GDM1 (cell line): ENCODE results near the gene GJD4.

Experiments used
- DNase-seq: peaks from one replicate; lab custom pipeline; 2025; lab: John Stamatoyannopoulos, UW

Gene GJD4

DNA sequence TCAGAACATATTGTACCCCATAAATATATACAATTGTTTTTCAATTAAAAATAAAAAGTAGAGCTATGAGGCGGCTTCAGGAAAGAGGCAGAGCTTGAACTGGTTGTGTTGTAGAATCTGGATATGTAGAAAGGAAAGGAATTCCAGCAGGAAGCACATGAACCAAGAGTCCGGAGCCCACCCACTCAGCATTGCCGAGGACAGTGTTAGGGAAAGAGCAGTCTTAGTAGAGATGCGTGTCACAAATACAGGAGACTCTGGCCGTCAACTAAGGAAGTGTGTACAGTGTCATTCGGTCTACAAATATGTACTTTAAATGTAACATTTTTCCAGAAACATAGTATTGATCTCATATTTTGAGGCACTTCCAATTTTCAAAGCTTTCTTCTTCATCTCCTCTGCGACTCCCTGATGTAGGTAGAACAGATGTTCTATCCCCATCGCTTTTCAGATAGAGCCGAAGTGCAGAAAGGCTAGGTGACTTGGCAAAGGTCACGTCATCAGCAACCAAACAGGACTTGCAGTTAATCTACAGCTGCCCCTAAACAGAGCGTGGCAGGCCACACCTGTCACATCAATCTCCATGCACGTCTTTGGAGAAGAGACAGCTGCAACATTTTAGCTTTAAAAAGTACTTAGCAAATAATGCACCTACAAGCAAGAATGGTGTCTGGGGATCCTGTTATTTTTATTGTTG is 25.3 kb upstream of the GJD4 start:
- no peak for DNase-seq

DNA sequence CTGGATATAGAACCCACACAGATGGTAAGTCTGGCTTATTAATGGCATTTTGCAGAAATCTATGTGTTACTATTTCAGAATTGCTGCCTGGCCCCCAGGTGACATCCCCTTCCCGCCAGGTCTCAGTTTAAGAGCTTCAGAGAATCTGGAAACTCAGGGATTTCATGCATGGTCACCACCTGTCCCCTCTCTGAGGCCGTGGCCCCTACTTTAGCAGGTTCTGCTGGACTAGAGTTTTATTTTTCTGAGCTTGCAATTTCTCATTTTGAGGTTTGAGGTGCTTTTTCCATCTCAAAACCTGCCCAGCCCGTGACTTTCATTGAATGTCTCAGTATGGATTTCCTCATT is 24.7 kb upstream of the GJD4 start:
- DNase-seq, result no peak

DNA sequence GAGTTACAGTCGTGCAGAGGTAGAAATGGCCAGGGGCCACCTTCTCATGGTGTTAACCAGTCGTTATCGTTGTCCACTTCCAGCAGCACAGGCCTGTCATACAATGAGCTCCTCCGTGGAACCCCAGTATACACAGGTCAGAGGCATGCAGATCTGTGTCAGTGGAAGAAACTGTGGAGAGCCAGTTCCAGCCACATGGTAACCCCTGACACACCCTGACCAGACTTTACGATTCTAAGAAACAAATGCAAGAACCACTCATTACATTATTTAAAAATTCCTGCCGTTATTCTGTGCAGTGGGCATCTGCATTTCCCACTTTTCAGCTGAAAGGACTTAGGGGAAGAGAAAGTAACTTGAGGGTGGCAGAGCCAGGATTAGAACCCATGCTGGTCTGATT is 23.5 kb upstream of the GJD4 start:
- no peak for DNase-seq

DNA sequence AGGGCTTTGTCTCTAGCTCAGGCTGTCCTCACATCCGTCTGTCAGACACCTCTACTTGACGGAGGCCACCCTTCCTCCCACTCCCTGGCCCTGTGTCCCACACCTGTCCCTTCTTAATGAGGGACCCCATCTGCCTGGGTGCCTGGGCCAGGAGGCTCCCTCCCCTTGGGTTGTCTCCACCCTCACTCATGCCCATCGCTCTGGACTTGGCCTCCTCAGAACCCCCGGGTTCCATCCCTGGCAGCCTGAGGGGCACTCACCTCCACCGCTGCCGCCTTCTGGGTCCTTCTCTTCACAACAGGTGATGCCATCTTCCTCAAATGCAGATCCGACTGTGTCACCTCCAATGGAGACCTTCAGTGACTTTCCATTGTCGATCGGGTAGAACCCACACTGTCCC is 20.2 kb upstream of the GJD4 start:
- DNase-seq, result no peak

DNA sequence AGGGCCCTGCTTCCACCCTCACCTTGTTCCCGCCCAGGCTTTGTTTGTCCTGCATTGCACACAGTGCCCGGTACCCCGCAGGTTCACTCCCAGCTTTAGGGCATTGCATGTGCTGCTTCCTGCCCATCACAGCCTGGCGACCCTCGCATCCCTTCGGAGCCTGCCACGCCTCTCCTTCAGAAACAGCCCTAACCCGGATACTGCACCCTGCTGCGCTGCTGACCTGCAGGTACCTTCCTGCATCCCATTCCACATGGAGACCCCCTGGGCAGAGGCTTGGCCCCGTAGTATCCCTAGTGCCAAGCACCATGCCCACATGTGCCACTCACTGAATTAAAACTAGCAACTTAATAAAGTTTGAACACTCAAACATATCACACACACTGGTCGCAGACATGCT is 19.8 kb upstream of the GJD4 start:
- no peak for DNase-seq

DNA sequence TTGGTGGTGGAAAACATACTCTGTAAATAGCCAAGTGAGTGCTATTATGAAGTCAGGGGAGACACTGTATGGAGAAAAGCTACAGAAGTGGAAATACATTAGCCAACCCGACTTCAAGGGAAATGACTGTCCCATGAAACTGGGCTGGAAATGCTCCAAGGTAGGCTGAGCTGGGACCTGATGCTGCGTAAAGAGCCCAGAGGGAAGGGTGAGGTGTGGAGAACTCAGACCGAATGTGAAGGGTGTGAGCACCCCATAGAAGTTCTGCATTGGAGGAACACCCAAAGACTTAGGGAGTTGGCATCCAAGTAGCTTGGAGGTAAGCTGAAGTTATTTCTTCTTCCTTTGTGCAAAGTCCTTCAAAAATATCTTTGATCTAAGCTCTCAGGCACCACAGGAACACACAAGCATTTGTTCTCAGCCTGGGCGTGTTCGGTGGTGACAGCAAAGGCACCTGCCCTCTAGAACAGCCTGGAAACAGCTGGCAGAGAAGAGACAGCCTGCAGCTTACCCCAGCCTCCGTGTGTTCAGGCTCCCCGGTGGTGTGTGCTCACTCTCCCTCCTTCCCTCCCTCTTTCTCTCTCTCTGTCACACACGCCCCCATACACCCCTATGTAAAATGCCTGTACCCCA is 19.1 kb upstream of the GJD4 start:
- DNase-seq, result no peak

DNA sequence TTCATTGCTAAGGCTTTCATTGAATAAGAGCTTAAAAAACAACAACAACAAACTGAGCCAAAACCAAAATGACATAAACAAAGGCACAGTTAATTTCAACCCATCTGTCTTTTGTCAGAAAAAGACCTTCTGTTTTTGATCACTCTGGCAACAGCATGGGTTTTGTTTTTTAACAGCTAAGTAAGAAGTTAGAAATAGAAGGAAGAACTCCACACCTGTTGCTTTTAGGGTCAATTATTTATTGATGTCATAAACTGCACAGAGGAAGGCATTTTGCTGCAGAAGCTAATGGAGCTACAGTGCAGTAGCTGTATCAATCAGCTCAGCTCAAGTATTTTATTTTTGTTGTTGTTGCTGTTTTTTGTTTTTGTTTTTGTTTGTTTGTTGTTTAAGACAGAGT is 16.3 kb upstream of the GJD4 start:
- DNase-seq, result no peak

DNA sequence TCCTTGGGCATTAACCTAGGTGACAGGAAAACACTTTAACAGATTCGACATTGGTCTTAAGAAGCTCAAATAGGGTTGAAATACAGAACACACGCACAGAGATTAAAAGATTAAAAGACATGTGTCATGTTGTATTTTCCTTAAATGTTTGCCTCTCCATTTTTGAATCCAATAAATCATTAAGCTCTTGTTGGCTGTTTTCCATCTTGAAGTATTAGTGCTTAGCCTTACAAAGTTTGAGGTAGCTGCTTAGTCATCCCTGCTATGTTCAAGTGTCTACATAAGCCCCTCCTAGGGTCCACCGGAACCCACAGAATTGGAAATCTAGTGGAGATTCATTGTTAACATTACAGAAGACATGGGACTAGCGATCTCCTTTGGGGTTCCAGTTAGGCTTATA is 12.7 kb upstream of the GJD4 start:
- DNase-seq, result no peak

DNA sequence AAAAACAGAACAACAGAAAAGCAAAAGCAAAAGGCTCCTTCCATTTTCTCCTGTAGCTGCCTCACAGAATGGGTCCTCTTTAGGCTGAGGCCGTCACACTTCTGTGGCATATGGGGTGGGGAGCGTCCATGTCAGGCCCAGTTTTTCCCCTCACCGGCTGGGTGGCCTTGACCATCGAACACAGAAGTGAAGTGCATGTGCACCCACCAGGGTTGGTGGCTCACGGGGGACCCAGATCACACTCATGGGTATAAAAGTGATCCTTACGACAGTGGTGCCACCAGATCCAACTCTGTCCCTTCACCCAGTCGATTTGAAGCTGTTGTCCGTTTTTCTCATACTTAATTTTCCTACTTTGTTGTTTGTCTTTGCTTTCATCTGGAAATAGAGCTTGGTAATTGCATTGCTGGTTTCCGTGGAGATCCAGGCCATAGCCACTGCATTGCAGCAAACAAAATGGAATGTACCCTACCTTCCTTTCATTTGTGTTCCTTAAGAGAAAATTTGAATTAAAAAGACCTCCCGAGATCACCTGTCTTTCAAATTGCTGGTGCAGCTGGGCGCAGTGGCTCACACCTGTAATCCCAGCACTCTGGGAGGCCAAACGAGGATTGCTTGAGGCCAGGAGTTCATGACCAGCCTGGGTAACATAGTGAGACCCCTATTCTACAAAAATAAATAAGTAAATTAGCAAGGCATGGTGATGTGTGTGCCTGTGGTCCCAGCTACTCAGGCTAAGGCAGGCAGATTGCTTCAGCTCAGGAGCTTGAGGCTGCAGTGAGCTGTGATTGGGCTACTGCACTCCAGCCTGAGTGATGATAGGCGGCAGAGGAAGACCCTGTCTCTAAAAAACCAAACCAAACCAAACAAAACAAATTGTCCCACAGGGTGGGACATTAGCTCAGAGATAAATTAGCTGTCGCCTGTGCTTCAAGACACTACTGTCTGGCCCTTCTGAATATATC is 10.7 kb upstream of the GJD4 start:
- DNase-seq, result no peak

DNA sequence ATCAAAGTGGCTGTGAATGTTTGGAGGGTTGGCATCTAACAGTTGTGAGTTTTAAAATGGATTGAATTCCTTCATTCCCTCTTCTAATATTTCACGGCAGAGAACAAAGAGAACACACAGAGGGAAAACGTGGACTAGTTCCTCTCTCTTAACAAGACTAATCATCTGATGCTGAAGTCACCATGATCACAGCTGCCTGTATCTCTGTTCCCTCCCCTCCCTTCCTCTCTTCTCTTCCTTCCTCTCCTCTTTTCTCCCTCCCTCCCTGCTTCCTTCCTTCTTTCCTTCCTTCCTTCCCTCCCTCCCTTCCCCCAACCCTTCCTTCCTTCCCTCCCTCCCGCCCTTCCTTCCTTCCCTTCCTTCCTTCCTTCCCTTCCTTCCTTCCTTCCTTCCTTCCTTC is 10.0 kb upstream of the GJD4 start:
- no peak for DNase-seq

DNA sequence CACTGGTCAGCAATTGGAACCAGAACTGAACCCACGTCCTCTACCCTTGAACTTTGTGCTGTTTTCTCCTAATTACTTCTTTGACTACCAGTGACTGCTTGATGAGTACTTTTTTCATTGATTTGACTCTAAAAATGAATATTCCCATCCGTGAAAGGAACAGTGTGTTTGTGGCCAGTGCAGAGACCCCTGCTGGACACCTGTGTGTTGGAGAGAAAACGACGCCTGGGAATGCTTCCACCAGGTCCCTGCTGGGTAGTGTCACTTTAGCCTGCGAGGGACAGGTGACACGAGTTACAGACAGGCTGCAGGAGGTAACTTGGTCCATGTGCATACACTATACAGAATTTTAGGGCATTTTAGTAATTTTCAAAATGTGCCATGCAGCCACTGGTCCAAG is 6.8 kb upstream of the GJD4 start:
- DNase-seq, result no peak

DNA sequence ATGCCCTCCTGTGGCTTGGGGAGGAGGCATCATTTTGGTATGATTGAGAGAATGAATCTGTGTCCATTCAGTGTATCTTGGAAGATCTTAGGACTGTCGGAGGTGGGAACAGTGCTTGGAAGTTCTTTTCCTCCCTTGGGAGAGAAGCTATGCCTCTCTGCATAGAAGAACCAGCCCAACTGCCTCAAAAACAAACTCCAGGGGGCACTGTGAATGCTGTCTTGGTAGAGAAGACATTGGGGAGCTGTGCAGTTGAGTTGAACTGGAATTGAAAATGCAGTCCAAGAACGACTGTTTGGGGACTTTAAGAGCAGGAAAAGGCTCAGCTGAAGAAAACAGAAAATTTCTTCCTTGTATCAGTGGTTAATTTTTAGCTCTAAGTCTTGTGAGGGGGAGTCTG is 4.9 kb upstream of the GJD4 start:
- DNase-seq, result no peak

DNA sequence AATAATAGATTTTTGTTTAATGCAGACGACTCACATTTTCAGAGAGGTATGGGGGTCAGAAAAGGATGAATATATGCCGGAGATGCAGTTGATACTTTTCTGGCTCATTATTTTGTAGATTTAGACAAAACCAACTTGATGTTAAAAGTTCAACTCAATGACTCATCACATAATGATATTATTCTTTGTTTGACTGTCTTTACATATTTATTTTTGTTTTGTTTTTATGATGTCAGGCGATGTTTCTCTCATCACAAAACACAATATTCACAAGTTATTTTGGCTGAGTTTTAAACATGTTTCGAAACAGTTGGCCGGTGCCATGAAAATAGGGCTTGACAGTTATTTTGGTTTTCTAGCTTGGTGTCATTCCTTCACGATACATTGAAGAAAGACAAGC is 1.3 kb downstream of the GJD4 start:
- DNase-seq, result no peak

DNA sequence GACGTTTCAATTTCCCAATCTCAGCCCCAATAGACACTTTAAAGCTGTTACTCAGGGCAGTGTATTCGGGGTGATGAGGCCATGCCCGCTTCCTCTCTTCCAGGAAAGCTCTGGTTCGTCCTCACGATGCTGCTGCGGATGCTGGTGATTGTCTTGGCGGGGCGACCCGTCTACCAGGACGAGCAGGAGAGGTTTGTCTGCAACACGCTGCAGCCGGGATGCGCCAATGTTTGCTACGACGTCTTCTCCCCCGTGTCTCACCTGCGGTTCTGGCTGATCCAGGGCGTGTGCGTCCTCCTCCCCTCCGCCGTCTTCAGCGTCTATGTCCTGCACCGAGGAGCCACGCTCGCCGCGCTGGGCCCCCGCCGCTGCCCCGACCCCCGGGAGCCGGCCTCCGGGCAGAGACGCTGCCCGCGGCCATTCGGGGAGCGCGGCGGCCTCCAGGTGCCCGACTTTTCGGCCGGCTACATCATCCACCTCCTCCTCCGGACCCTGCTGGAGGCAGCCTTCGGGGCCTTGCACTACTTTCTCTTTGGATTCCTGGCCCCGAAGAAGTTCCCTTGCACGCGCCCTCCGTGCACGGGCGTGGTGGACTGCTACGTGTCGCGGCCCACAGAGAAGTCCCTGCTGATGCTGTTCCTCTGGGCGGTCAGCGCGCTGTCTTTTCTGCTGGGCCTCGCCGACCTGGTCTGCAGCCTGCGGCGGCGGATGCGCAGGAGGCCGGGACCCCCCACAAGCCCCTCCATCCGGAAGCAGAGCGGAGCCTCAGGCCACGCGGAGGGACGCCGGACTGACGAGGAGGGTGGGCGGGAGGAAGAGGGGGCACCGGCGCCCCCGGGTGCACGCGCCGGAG is 2.6 kb downstream of the GJD4 start:
- DNase-seq, result no peak

DNA sequence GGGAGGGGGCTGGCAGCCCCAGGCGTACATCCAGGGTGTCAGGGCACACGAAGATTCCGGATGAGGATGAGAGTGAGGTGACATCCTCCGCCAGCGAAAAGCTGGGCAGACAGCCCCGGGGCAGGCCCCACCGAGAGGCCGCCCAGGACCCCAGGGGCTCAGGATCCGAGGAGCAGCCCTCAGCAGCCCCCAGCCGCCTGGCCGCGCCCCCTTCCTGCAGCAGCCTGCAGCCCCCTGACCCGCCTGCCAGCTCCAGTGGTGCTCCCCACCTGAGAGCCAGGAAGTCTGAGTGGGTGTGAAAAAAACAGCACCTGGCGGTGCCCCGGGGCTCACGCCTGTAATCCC is 3.2 kb downstream of the GJD4 start:
- DNase-seq, result no peak

DNA sequence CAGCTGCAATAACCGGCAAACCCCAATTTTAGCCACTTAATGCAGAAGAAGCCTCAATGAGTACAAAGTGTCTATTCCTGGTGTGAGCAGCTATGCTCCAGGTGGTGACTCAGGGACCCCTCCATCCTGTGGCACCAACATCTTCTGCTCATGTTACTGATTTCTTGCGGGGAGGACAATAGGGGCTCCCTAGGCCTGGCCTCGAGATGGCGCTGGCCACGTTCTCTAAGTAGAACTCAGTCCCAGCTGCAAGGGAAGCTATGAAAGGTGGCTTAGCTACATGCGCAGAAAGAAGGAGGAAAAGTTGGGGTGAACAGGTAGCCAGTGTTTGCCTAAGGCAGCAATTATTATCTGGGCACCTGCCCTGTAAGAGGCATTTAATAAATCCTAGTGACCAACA is 6.6 kb downstream of the GJD4 start:
- DNase-seq, result no peak

DNA sequence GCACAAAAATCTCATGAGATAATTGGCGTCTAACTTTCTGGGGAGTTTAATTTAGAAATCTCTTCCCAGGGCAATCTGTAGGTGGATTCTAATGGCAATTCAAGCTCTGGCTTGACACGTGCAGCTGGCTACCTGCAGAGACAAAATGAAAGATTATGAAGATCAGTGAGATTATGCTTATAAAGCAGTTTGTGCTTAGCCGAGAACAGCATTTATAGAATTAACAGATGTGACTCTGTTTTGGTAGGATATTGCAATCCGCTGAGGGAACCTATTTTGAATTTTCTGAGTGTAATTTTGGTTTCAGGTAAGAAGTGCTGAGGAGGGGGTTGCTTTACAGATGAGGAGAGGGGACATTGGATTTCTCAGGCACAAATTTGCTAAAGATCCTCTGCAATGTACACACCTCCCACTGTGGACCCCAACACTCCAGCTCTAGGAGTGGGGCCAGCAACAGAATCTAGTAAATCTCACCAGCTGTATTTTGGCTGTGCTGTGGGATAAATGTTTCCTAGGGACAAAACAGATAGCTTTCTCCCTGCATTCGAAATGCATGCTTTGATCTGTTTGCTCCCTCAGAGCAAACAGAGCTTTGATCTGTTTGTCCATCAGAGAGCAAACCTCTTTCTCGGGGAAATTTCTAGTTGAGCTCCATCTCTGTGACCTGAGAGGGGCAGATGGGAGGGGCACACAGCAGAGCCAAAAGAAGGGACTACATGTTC is 7.4 kb downstream of the GJD4 start:
- no peak for DNase-seq

DNA sequence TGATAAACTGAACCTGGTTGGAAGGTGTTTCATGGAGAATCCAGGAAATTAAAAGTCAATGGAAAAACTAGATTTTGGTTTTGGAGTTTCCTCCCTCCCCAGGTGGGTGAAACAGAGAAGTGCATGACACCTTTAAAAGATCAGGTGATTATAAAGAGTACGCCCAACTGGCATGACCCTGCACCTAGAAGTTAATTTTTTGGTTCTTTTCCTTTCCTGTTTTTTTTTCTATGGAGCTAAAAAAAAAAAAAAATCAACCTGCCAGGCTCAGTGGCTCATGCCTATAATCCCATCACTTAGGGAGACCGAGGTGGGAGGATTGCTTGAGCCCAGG is 7.9 kb downstream of the GJD4 start:
- no peak for DNase-seq

DNA sequence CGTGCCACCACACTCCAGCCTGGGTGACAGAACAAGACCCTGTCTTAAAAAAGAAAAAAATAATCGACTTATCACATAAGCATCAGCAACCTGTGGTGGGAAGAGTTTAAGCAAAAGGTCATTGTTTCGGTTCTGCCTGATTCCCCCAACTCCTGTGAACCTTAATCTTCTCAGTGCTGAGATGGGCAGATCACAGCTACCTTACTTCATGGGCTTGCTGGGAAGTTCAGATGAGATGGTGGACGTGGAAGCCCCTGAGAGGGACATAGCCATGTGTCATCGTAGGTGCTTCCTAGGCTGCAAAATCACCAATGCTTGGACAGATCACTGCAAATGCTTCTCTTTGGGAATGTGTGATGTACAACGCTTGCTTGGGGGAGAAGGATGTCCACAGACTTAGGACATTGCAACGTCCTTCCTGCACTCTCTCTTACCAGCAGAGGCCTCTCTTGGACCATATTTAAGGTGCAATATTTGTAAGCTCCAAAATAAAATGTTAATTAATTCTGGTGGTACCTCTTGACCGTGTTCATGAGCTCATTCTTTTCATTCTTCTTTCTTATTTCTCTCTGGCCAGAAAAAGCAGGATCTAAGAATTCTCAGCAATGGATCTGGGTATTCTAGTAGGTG is 8.6 kb downstream of the GJD4 start:
- DNase-seq, result peak; percentile 3

DNA sequence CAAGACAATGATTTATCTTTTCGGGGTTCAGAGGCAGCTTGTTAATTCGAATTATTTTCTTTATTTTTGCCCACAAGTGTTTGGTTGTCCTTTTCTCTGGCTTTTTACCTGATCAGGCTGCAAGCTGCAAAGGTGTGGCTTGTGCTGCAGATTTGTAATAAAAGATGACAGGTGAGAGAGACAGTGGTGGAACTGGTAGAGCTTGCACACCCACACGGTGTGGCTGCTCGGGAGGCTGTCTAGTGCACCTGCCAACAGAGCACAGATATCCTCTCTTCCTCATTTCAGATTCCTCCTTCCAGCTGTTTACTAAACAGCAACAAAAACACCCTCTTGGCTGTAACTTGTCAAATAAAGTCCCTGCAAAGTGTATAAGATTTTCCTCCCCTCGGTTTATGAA is 9.2 kb downstream of the GJD4 start:
- DNase-seq, result no peak

DNA sequence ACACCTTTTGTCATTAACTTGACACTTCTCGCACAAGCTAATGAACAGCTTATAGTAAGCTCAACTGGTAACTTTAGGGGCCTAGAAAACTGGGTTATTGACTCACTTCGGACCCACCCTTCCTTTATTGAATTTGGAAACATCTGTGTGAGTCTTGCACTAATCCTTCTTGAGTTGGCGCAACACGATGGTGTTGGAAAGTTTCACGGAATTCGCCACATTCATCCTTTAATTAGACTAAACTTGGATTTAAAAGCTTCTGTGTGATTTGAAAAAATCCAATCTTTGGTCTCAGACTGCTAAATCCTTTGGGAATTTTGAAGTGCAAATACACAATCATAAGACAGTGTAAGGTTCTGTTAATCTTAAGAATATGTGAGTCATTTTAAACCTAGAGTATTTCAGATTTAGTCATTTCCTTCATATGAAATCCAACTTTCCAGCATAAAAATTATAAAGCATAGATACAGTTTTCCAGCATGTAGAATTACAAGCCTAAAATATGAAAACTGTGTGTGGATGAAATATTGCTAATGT is 21.9 kb downstream of the GJD4 start:
- DNase-seq, result no peak
